ENCODE data around the gene RAB42. TPM values are rescaled to one million over a fixed set of nuclear protein-coding genes. Genes with fewer than 3 reads are reported as not detected.
A peak's percentile ranks its signal among the peaks of the same experiment; 100 is the strongest.

The RAB42 gene
- total and polyA plus RNA-seq, 9 of the 15 experiments (the other 6 are each of a cell fraction or from before 2014, with no cell fraction given) = 0.07 to 0.14 (median 0.12) TPM; not detected in 6

DNA sequence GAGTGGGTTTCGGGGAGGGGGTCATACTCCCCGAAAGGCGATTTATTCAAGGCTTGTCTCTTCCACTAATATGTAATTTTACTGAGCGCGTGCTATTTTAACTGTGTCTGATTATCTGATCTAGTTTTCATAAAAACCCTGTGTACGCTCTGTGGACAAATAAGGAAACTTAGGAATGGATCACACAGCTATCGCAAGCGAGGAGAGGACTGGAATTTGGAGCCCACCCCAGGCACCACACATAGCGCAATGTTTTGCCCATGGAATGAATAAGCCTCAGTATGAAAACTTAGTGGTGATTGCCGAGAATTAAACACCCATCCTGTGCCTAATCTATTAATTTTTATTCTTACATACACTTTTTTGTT, 9.8 kb upstream of the RAB42 start (continued):
- no peak for TF ChIP-seq HIVEP1 (CRISPR knock-in tag; IDR thresholded peaks at IDR 0.05)
- 0 out of 2 replicates have a peak, but pooled peaks have one; percentile 3 for TF ChIP-seq ETV1 (tag; conservative IDR thresholded peaks at IDR 0.05; ENCODE audit: low read depth)
- no peak for TF ChIP-seq CBFA2T2 (conservative IDR thresholded peaks at IDR 0.05)
- TF ChIP-seq SMAD2 (IDR thresholded peaks at IDR 0.05; ENCODE audit: low read depth, low read length) = no peak
- no peak for TF ChIP-seq SRSF1 (IDR thresholded peaks at IDR 0.05; ENCODE audit: low read depth, low read length)
- no peak for TF ChIP-seq RBFOX2 (IDR thresholded peaks at IDR 0.05; ENCODE audit: low read depth, low read length)
- no peak for TF ChIP-seq ADNP (tag; IDR thresholded peaks at IDR 0.05)
- no peak for TF ChIP-seq CAMTA2 (CRISPR knock-in tag; conservative IDR thresholded peaks at IDR 0.05)
- no peak for TF ChIP-seq ZNF24 (IDR thresholded peaks at IDR 0.05)
- 0 out of 2 replicates have a peak, but pooled peaks have one; percentile 2 for TF ChIP-seq ZNF584 (CRISPR knock-in tag; IDR thresholded peaks at IDR 0.05; ENCODE audit: low read depth)
- TF ChIP-seq, protein P1, sequence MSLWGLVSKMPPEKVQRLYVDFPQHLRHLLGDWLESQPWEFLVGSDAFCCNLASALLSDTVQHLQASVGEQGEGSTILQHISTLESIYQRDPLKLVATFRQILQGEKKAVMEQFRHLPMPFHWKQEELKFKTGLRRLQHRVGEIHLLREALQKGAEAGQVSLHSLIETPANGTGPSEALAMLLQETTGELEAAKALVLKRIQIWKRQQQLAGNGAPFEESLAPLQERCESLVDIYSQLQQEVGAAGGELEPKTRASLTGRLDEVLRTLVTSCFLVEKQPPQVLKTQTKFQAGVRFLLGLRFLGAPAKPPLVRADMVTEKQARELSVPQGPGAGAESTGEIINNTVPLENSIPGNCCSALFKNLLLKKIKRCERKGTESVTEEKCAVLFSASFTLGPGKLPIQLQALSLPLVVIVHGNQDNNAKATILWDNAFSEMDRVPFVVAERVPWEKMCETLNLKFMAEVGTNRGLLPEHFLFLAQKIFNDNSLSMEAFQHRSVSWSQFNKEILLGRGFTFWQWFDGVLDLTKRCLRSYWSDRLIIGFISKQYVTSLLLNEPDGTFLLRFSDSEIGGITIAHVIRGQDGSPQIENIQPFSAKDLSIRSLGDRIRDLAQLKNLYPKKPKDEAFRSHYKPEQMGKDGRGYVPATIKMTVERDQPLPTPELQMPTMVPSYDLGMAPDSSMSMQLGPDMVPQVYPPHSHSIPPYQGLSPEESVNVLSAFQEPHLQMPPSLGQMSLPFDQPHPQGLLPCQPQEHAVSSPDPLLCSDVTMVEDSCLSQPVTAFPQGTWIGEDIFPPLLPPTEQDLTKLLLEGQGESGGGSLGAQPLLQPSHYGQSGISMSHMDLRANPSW (CRISPR knock-in tag; IDR thresholded peaks at IDR 0.05) = no peak
- TF ChIP-seq FOXK1 (CRISPR knock-in tag; IDR thresholded peaks at IDR 0.05; ENCODE audit: borderline replicate concordance) = no peak; the same call in 1 of the 2 replicates
- TF ChIP-seq, protein P2, sequence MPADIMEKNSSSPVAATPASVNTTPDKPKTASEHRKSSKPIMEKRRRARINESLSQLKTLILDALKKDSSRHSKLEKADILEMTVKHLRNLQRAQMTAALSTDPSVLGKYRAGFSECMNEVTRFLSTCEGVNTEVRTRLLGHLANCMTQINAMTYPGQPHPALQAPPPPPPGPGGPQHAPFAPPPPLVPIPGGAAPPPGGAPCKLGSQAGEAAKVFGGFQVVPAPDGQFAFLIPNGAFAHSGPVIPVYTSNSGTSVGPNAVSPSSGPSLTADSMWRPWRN (IDR thresholded peaks at IDR 0.05; ENCODE audit: low read depth) = no peak; the same call in 1 of the 2 replicates
- no peak for TF ChIP-seq ZKSCAN3 (CRISPR knock-in tag; IDR thresholded peaks at IDR 0.05)
- no peak for TF ChIP-seq HNRNPK (IDR thresholded peaks at IDR 0.05; ENCODE audit: low read depth, low read length, poor library complexity, severe bottlenecking)
- TF ChIP-seq IFI16 (CRISPR knock-in tag; IDR thresholded peaks at IDR 0.05) = no peak
- no peak for TF ChIP-seq TCF3 (CRISPR knock-in tag; IDR thresholded peaks at IDR 0.05)
- TF ChIP-seq, protein P3, sequence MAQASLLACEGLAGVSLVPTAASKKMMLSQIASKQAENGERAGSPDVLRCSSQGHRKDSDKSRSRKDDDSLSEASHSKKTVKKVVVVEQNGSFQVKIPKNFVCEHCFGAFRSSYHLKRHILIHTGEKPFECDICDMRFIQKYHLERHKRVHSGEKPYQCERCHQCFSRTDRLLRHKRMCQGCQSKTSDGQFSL (CRISPR knock-in tag; IDR thresholded peaks at IDR 0.05) = no peak; the same call in 1 of the 2 replicates
- TF ChIP-seq, protein P3 (tag; IDR thresholded peaks at IDR 0.05) = 0 out of 4 replicates have a peak, but pooled peaks of 1 of the 2 experiments have one; percentile 16
- no peak for TF ChIP-seq PTTG1 (tag; IDR thresholded peaks at IDR 0.05; ENCODE audit: low read depth)
- no peak for TF ChIP-seq MEF2D (tag; conservative IDR thresholded peaks at IDR 0.05; ENCODE audit: low read depth)
- no peak for TF ChIP-seq CLOCK (CRISPR knock-in tag; IDR thresholded peaks at IDR 0.05; ENCODE audit: borderline replicate concordance)
- 0 out of 2 replicates have a peak, but pooled peaks have one; percentile 8 for TF ChIP-seq NFATC3 (IDR thresholded peaks at IDR 0.05)
- no peak for TF ChIP-seq ZNF551 (CRISPR knock-in tag; IDR thresholded peaks at IDR 0.05)
- TF ChIP-seq PHB (CRISPR knock-in tag; IDR thresholded peaks at IDR 0.05) = no peak
